ENCODE results near the gene BARX2. TPM values are rescaled to one million over a fixed set of nuclear protein-coding genes. Genes with fewer than 3 reads are reported as not detected.

The BARX2 gene
- total and polyA plus RNA-seq, 12 donors: 0.07 TPM; not detected in 11

- Histone ChIP-seq H3K27ac (no peak overlapping the region), H3K36me3 (replicated peaks in 1 of 2) (no peaks in the 10 kb centered on the region), H3K4me1 (replicated peaks in 1 of 2) (no peaks in the 10 kb centered on the region), H3K4me3 (no peak overlapping the region), H3K9me3 (replicated peaks in 1 of 3) (no peaks in the 10 kb centered on the region), H3K27me3 (peaks cover 15% of the 10 kb centered on the region)
- TF ChIP-seq, protein P1, sequence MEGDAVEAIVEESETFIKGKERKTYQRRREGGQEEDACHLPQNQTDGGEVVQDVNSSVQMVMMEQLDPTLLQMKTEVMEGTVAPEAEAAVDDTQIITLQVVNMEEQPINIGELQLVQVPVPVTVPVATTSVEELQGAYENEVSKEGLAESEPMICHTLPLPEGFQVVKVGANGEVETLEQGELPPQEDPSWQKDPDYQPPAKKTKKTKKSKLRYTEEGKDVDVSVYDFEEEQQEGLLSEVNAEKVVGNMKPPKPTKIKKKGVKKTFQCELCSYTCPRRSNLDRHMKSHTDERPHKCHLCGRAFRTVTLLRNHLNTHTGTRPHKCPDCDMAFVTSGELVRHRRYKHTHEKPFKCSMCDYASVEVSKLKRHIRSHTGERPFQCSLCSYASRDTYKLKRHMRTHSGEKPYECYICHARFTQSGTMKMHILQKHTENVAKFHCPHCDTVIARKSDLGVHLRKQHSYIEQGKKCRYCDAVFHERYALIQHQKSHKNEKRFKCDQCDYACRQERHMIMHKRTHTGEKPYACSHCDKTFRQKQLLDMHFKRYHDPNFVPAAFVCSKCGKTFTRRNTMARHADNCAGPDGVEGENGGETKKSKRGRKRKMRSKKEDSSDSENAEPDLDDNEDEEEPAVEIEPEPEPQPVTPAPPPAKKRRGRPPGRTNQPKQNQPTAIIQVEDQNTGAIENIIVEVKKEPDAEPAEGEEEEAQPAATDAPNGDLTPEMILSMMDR (IDR thresholded peaks at IDR 0.05): no peak
- no peak for TF ChIP-seq POLR2A (IDR thresholded peaks at IDR 0.05)
- intact Hi-C loops (cut with DNase I): no loop called here
- 63 to 87% (median 82%) methylated on average over 5 of the region's 5 CpGs for WGBS, 4 donors
- no peak for DNase-seq
These were observed 7.9 kb downstream of the BARX2 start for GRCh38 chr11:129383502-129383901.

DNA sequence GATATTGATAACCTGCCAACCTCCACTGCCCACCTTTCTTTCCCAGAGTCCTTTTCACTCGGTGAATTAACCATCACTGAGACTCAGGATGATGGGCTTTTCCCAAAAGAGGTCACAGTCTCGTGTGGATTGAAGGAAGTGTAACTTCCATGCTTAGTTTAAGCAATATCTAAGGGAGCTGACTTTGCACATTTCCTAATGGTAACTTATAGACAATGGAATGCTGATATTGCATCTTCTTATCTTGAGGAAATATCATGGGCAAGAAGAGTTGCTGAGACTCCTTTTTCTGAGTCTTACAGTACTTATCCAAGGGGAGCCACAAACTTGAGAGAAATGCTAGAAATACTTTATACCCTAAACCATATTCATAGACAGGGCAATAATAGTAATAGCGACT lies 8.8 kb downstream of the BARX2 start:
- WGBS, 4 donors: 59 to 70% (median 65%) methylated on average over 3 of the region's 3 CpGs
- H3K36me3 ChIP-seq (replicated peaks in 1 of 2): no peaks in the 10 kb centered on the region
- no peaks in the 10 kb centered on the region for H3K4me1 ChIP-seq (replicated peaks in 1 of 2)
- TF ChIP-seq POLR2A (IDR thresholded peaks at IDR 0.05): no peak
- TF ChIP-seq, protein P1 (IDR thresholded peaks at IDR 0.05): no peak
- peaks cover 15% of the 10 kb centered on the region for H3K27me3 ChIP-seq
- H3K9me3 ChIP-seq (replicated peaks in 1 of 3): no peaks in the 10 kb centered on the region
- H3K27ac ChIP-seq: no peak overlapping the region
- intact Hi-C loops (cut with DNase I): no loop called here
- H3K4me3 ChIP-seq: no peak overlapping the region
- no peak for DNase-seq

- Histone ChIP-seq H3K36me3 (replicated peaks in 1 of 2) (no peaks in the 10 kb centered on the region), H3K27ac (no peak overlapping the region), H3K27me3 (peaks cover 15% of the 10 kb centered on the region), H3K4me1 (replicated peaks in 1 of 2) (no peaks in the 10 kb centered on the region), H3K4me3 (no peak overlapping the region), H3K9me3 (replicated peaks in 1 of 3) (no peaks in the 10 kb centered on the region)
- no peak for TF ChIP-seq POLR2A (IDR thresholded peaks at IDR 0.05)
- TF ChIP-seq, protein P1 (IDR thresholded peaks at IDR 0.05): no peak
- no peak for DNase-seq
- intact Hi-C loops (cut with DNase I): no loop called here
- 62 to 76% (median 68%) methylated on average over 2 of the region's 2 CpGs for WGBS, 4 donors
These were observed 10.2 kb downstream of the BARX2 start for GRCh38 chr11:129385801-129386200.

DNA sequence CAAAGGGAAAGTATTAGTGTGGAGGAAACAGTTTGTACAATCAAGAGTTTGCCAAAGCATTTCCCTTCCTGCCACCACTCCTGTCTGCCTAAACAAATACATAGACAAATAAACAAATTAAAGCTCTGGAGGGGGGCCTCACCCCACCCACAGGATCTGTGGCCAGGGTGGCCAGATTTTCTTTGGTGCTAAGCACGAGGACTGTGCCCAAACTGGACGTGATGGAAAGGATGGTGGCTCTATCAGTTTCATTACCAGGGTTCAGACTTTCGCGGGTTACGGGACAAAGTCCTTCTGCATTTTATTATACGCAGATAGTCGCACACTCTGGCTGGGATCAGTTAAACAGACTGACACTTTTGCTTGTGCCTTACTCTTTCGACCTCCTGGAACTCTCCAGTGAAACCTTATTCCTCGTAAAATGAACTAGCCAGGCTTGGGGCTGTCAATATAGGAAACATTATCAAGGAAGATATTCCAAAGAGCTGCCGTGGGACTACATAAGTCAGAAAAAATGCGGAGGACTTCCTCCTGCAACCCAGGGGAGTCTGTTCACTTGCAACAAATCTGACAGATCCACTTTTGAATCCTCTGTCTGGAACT lies 11.2 kb downstream of the BARX2 start:
- no peaks in the 10 kb centered on the region for H3K4me1 ChIP-seq (replicated peaks in 1 of 2)
- no peaks in the 10 kb centered on the region for H3K36me3 ChIP-seq (replicated peaks in 1 of 2)
- no peak overlapping the region for H3K27ac ChIP-seq
- no peak for DNase-seq
- 50 to 58% (median 55%) methylated on average over 11 of the region's 11 CpGs for WGBS, 4 donors
- no peak overlapping the region for H3K4me3 ChIP-seq
- H3K9me3 ChIP-seq (replicated peaks in 1 of 3): no peaks in the 10 kb centered on the region
- intact Hi-C loops (cut with DNase I): no loop called here
- H3K27me3 ChIP-seq: peaks cover 15% of the 10 kb centered on the region
- TF ChIP-seq POLR2A (IDR thresholded peaks at IDR 0.05): no peak
- TF ChIP-seq, protein P1 (IDR thresholded peaks at IDR 0.05): no peak

Measured in adrenal gland (tissue), 12 donors.